HuH-7.5 (cell line): ENCODE data around the gene SUSD5.
"Not testable (repeated sequence)": the region's sequence is repeated elsewhere in the genome, so short reads cannot be mapped to it uniquely, and the experiment has no call there.

Experiments
- DNase-seq: peaks from one replicate; pipeline ENCODE4 v3.0.0; 2011; ENCODE audit warnings: low spot score

The SUSD5 gene

GRCh38 chr3:33115024-33115768, 103.4 kb downstream of the SUSD5 start:
- DNase-seq: no peak

- no peak for DNase-seq
These were observed 104.0 kb downstream of the SUSD5 start for GRCh38 chr3:33114622-33115023.

GRCh38 chr3:33113772-33114621, 104.6 kb downstream of the SUSD5 start, which contains the start of gene CRTAP:
CRTAP (plus strand) TSS chr3:33114014; CDS start chr3:33114078, 64 bp downstream.
- peak; percentile 71 for DNase-seq

- DNase-seq: no peak
These were observed 107.0 kb downstream of the SUSD5 start for GRCh38 chr3:33111581-33111980.

- DNase-seq: not testable (repeated sequence)
These were observed 111.8 kb downstream of the SUSD5 start for GRCh38 chr3:33106854-33107253.

- no peak for DNase-seq
These were observed 113.2 kb downstream of the SUSD5 start for GRCh38 chr3:33105341-33105948.

- DNase-seq: no peak
These were observed 113.8 kb downstream of the SUSD5 start for GRCh38 chr3:33104803-33105202.

GRCh38 chr3:33103480-33103879, 115.1 kb downstream of the SUSD5 start:
- DNase-seq: no peak

GRCh38 chr3:33103034-33103433, 115.6 kb downstream of the SUSD5 start:
- DNase-seq: no peak

- no peak for DNase-seq
These were observed 118.4 kb downstream of the SUSD5 start for GRCh38 chr3:33100229-33100628.
